Mammary epithelial cell (primary cell): ENCODE data around the gene DNAJC21.

Source experiments
- CTCF ChIP-seq, 2 donors: IDR thresholded peaks in 1 of 2; conservative IDR thresholded peaks in 1 of 2; 2 replicates each; pipeline ENCODE4 v1.5.1; 2011 to 2012; ENCODE audit warnings: inconsistent platforms in 2 of 2, low read length in 2 of 2, mild to moderate bottlenecking in 2 of 2, control low read depth in 1 of 2, low read depth in 1 of 2; ENCODE audit not compliant: insufficient read depth in 1 of 2; ENCODE audit errors: extremely low read depth in 1 of 2
- EZH2 ChIP-seq: IDR thresholded peaks from 2 replicates; pipeline ENCODE4 v1.6.1; 2012; ENCODE audit warnings: low read length, inconsistent platforms, borderline replicate concordance

- TF ChIP-seq CTCF (conservative IDR thresholded peaks at IDR 0.05 in 1 of 2, IDR thresholded peaks at IDR 0.05 in 1 of 2; ENCODE audit: extremely low read depth in 1 of 2, insufficient read depth in 1 of 2, low read depth in 1 of 2, low read length in 2 of 2) (peak; percentile 7 to 8), EZH2 (no peak)
Measured at GRCh38 chr5:34919077-34919476, 10.3 kb upstream of the DNAJC21 start.
